K562 (cell line): ENCODE measurements around the gene RSPH9. TPM values are rescaled to one million over a fixed set of nuclear protein-coding genes. Genes with fewer than 3 reads are reported as not detected.

Source experiments
- ATAC-seq: fragments of 200-7000 bp; cut with Tn5 transposase; 3 replicates; pipeline ENCODE4 v1.9.1; 2020; ENCODE audit warnings: moderate library complexity
- BruUV-seq: library from RNA; stranded (reverse); fragments of 400-500 nt; replicated peaks from 2 replicates; lab custom pipeline; 2021; lab: Mats Ljungman, UMichigan
- CTCF ChIA-PET: fragments of 300-600 bp; formaldehyde crosslinking; extraction: SDS; loops from one replicate; lab custom pipeline; 2021; ENCODE audit warnings: low intra/inter-chr PET ratio; lab: Yijun Ruan, JAX
- POLR2A ChIA-PET: fragments of 300-600, 350-650 bp; sonication (Branson Sonifier 250); formaldehyde crosslinking; extraction: SDS; loops from one replicate; lab custom pipeline; 2021; ENCODE audit warnings: antibody characterized with exemption, inconsistent platforms; lab: Yijun Ruan, JAX
- DNase-seq, 4 experiments: peaks; one replicate each; pipeline versions ENCODE4 v3.0.0 to v3.0.0-alpha.2; 2011 to 2018; ENCODE audit warnings: low spot score in 3 of 4, mixed read lengths in 3 of 4; ENCODE audit errors: extremely low read depth in 1 of 4
- FAIRE-seq: peaks from 2 replicates; lab custom pipeline; 2011; peaks lifted over from hg19 to GRCh38; lab: Jason Lieb, UNC
- H2AFZ ChIP-seq: 2 replicates; pipeline ENCODE4 v1.6.0; 2011; ENCODE audit warnings: low read depth, low read length, control low read depth, inconsistent platforms
- H3K27ac ChIP-seq: fragments of 200-600 bp; 3 replicates; pipeline ENCODE4 v1.8.0; 2011; ENCODE audit warnings: low read depth, mild to moderate bottlenecking, control low read depth, inconsistent platforms, low read length, moderate library complexity, mixed read lengths; ENCODE audit errors: extremely low read depth
- H3K27me3 ChIP-seq, 2 experiments: fragments of 300-600 bp in 1 of 2; 2 replicates in 1 of 2; 3 replicates in 1 of 2; pipeline versions ENCODE4 v1.6.0 to v1.8.0; 2011; ENCODE audit warnings: inconsistent platforms in 2 of 2, low read length in 2 of 2, mild to moderate bottlenecking in 1 of 2, mixed read lengths in 1 of 2, moderate library complexity in 1 of 2; ENCODE audit not compliant: control insufficient read depth in 2 of 2, insufficient read depth in 2 of 2
- H3K36me3 ChIP-seq: fragments of 300-600 bp; 3 replicates; pipeline ENCODE4 v1.8.0; 2011; ENCODE audit warnings: mild to moderate bottlenecking, low read length, inconsistent platforms; ENCODE audit not compliant: control insufficient read depth, insufficient read depth
- H3K4me1 ChIP-seq, 2 experiments: fragments of 200-600 bp in 1 of 2; replicated peaks in 1 of 2; 2 replicates in 1 of 2; 3 replicates in 1 of 2; pipeline versions ENCODE4 v1.5.1 to v1.8.0; 2011; ENCODE audit warnings: inconsistent platforms in 2 of 2, low read length in 2 of 2, mild to moderate bottlenecking in 1 of 2, mixed read lengths in 1 of 2, moderate library complexity in 1 of 2; ENCODE audit not compliant: control insufficient read depth in 2 of 2, insufficient read depth in 2 of 2
- H3K4me2 ChIP-seq: 2 replicates; pipeline ENCODE4 v1.6.1; 2011; ENCODE audit warnings: low read length, control low read depth, inconsistent platforms, mixed read lengths; ENCODE audit not compliant: insufficient read depth
- H3K4me3 ChIP-seq: fragments of 200-600 bp; sonication (generic), shearing (Covaris generic); 2 replicates; pipeline ENCODE4 v1.5.1; 2016; ENCODE audit warnings: control low read depth, inconsistent platforms
- H3K79me2 ChIP-seq: fragments of 200-600 bp; 3 replicates; pipeline ENCODE4 v1.8.0; 2011; ENCODE audit warnings: low read length, inconsistent platforms; ENCODE audit not compliant: control insufficient read depth, insufficient read depth
- H3K9ac ChIP-seq, 2 experiments: 2 replicates each; pipeline versions ENCODE4 v1.6.0 to v1.6.1; 2011; ENCODE audit warnings: low read depth in 2 of 2, low read length in 2 of 2, control low read depth in 1 of 2, inconsistent platforms in 1 of 2, mild to moderate bottlenecking in 1 of 2, mixed read lengths in 1 of 2; ENCODE audit not compliant: insufficient read depth in 1 of 2
- H3K9me1 ChIP-seq: one replicate; pipeline ENCODE4 v1.6.0; 2011; ENCODE audit warnings: inconsistent platforms, mild to moderate bottlenecking, low read length, moderate library complexity; ENCODE audit not compliant: control insufficient read depth, insufficient read depth
- H3K9me3 ChIP-seq: replicated peaks from 2 replicates; pipeline ENCODE4 v1.5.1; 2011; ENCODE audit warnings: low read depth, low read length, inconsistent platforms; ENCODE audit not compliant: control insufficient read depth, insufficient read depth
- H4K20me1 ChIP-seq: replicated peaks from 2 replicates; pipeline ENCODE4 v1.6.1; 2011; ENCODE audit warnings: low read length, inconsistent platforms, mixed read lengths; ENCODE audit not compliant: control insufficient read depth, insufficient read depth
- BCOR ChIP-seq: fragments of 450-650 bp; IDR thresholded peaks from 2 replicates; pipeline ENCODE4 v1.6.1; 2016
- ERF ChIP-seq: fragments of 450-650 bp; formaldehyde crosslinking; IDR thresholded peaks from 2 replicates; pipeline ENCODE4 v1.4.0; 2020; ENCODE audit warnings: mild to moderate bottlenecking, mixed read lengths
- FOXK2 ChIP-seq, 2 experiments: fragments of 450-650 bp; IDR thresholded peaks in 1 of 2; conservative IDR thresholded peaks in 1 of 2; 2 replicates each; pipeline ENCODE4 v1.6.1; 2016; ENCODE audit warnings: low read depth in 2 of 2, mild to moderate bottlenecking in 1 of 2
- KLF13 ChIP-seq: fragments of 450-650 bp; IDR thresholded peaks from 2 replicates; pipeline ENCODE4 v1.6.1; 2016; ENCODE audit warnings: missing genetic modification characterization, low read depth, mild to moderate bottlenecking, missing compliant biosample characterization, moderate library complexity, borderline replicate concordance
- NONO ChIP-seq, 2 experiments: fragments of 200-400 bp in 1 of 2; fragments of 450-650 bp in 1 of 2; formaldehyde crosslinking in 1 of 2; IDR thresholded peaks; 2 replicates each; pipeline ENCODE4 v1.6.1; 2017; ENCODE audit warnings: low read depth in 2 of 2, mild to moderate bottlenecking in 2 of 2, moderate library complexity in 2 of 2, low read length in 1 of 2
- PCBP1 ChIP-seq: fragments of 200-400 bp; formaldehyde crosslinking; IDR thresholded peaks from 2 replicates; pipeline ENCODE4 v1.6.1; 2018; ENCODE audit warnings: mild to moderate bottlenecking, low read depth, low read length; ENCODE audit not compliant: poor library complexity, severe bottlenecking
- PHF8 ChIP-seq: fragments of 200-600 bp; sonication (generic); IDR thresholded peaks from 2 replicates; pipeline ENCODE4 v1.6.1; 2012; ENCODE audit warnings: mixed run types, mild to moderate bottlenecking, inconsistent platforms, low read length, moderate library complexity, borderline replicate concordance
- RB1 ChIP-seq: fragments of 450-650 bp; IDR thresholded peaks from 2 replicates; pipeline ENCODE4 v1.6.1; 2017; ENCODE audit warnings: low read depth, mild to moderate bottlenecking
- RBM14 ChIP-seq: fragments of 200-400 bp; formaldehyde crosslinking; IDR thresholded peaks from 2 replicates; pipeline ENCODE4 v1.6.1; 2018; ENCODE audit warnings: low read depth, mild to moderate bottlenecking, low read length, moderate library complexity, borderline replicate concordance; ENCODE audit not compliant: insufficient read depth
- RFX1 ChIP-seq: fragments of 450-650 bp; IDR thresholded peaks from 2 replicates; pipeline ENCODE4 v1.6.1; 2016; ENCODE audit warnings: mild to moderate bottlenecking, moderate library complexity
- SRSF3 ChIP-seq: fragments of 200-400 bp; formaldehyde crosslinking; IDR thresholded peaks from 2 replicates; pipeline ENCODE4 v1.6.1; 2016; ENCODE audit warnings: mild to moderate bottlenecking, low read length, moderate library complexity; ENCODE audit not compliant: insufficient read depth
- U2AF2 ChIP-seq: fragments of 200-400 bp; formaldehyde crosslinking; optimal IDR thresholded peaks from 2 replicates; pipeline ENCODE3; 2017; ENCODE audit warnings: low read depth, mild to moderate bottlenecking, low read length
- ZNF133 ChIP-seq: fragments of 250-450 bp; sonication (Bioruptor Pico); IDR thresholded peaks from 2 replicates; pipeline ENCODE4 v1.4.0; 2020; ENCODE audit warnings: mild to moderate bottlenecking
- ZNF175 ChIP-seq: fragments of 200-800 bp; sonication (Bioruptor generic); IDR thresholded peaks from 2 replicates; pipeline ENCODE4 v1.6.1; 2016; ENCODE audit warnings: low read depth, mild to moderate bottlenecking, missing genetic modification characterization, missing compliant biosample characterization
- ZNF316 ChIP-seq: fragments of 450-650 bp; IDR thresholded peaks from 2 replicates; pipeline ENCODE4 v1.6.1; 2016
- ZNF324 ChIP-seq: fragments of 250-450 bp; sonication (Bioruptor Pico); IDR thresholded peaks from 2 replicates; pipeline ENCODE4 v1.4.0; 2020; ENCODE audit warnings: mild to moderate bottlenecking
- ZNF668 ChIP-seq: fragments of 250-450 bp; sonication (Bioruptor Pico); IDR thresholded peaks from 2 replicates; pipeline ENCODE4 v1.8.0; 2022; ENCODE audit warnings: mild to moderate bottlenecking, inconsistent platforms
- WGBS: fragments of 100-300 bp; shearing (Covaris generic); methylation state at CpG from one replicate; pipeline ENCODE4 v1.1.6; 2016; ENCODE audit warnings: low coverage, mixed read lengths; ENCODE audit not compliant: insufficient coverage; ENCODE audit errors: missing lambda C conversion rate; 5-methylcytosine and 5-hydroxymethylcytosine counted together
- in situ Hi-C: fragments of 300-500 bp; cut with MboI; formaldehyde crosslinking; loops from 4 replicates; pipeline ENCODE4 v1.15.0; 2018; ENCODE audit warnings: inconsistent platforms, mixed read lengths
- intact Hi-C: fragments of 100-400 bp; cut with micrococcal nuclease; formaldehyde crosslinking; loops from 2 replicates; pipeline ENCODE4 v1.14.2; 2022
- polyA plus RNA-seq, 8 experiments: library from polyadenylated mRNA; depleted of rRNA in 4 of 8; stranded (reverse) in 5 of 8; unstranded in 3 of 8; fragments of >200 nt; fragmentation: Nextera tagmentation in 2 of 8; fragmentation: Illumina TruSeq in 1 of 8; extraction: Ambion mirVana in 2 of 8; extraction: Trizol in 1 of 8; gene quantifications; 2 replicates each; pipeline versions ENCODE4 v1.2.1 to v1.2.3, GENCODE V29; 2011 to 2014; ENCODE audit warnings: inconsistent platforms in 1 of 8, missing spikeins in 1 of 8
- total RNA-seq, 7 experiments: library from RNA; depleted of rRNA in 6 of 7; stranded (reverse); fragments of >200 nt in 6 of 7; fragmentation: Illumina TruSeq in 2 of 7; extraction: Trizol in 2 of 7; gene quantifications; 2 replicates each; pipeline versions ENCODE4 v1.2.1 to v1.2.3, GENCODE V29; 2011 to 2021; ENCODE audit warnings: low replicate concordance in 1 of 7
- TF ChIP-seq, protein P1 (sequence below): fragments of 450-650 bp; IDR thresholded peaks from 2 replicates; pipeline ENCODE4 v1.6.1; 2016; ENCODE audit warnings: borderline replicate concordance
- TF ChIP-seq, protein P2 (sequence below): fragments of 250-450 bp; sonication (Bioruptor Pico); IDR thresholded peaks from 2 replicates; pipeline ENCODE4 v1.5.1; 2021; ENCODE audit warnings: mild to moderate bottlenecking

The RSPH9 gene
- total and polyA plus RNA-seq, 9 of the 15 experiments (the other 6 are each of a cell fraction or from before 2014, with no cell fraction given) = 0.05 to 0.60 (median 0.39) TPM; not detected in 6

DNA sequence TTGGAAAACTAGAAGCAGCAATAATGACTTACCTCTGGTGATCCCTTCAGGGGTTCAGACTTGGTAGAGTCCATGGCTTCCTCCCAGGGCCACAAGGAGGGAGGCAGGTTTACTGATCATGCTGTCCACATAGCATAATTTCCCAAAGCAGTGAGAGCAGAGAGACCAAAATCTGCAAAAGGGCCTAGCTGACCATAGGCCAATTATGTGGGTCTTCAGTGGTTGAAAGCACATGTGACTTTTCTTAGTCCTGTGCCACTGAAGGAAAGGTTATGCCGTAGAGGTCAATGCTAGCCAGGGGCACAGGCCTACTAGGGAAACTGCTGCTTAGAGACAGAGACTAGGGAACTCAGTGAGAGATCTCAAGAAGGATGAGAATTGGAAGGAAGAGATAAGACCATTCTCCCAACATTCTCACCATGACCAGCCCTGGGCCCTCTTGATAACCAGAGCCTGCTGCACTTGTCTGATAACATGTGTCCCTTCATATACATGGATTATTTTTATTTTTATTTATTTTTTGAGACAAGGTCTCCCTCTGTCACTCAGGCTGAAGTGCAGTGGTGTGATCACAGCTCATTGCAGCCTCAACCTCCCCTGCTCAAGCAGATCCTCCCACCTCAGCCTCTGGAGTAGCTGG, 13.7 kb upstream of the RSPH9 start:
- in situ Hi-C loops (no loop called here), intact Hi-C loops (loop anchor here (10.0 kb wide), 1 partner anchor 594 kb away; the partner anchor contains the start of gene SLC29A1)
- no TSS peak for BruUV-seq
- ChIA-PET POLR2A (interaction anchor here (0.6 to 11.8 kb wide), 13 partner anchors 12 to 1341 kb away, joined by 3 to 206 read pairs (median 4); partner anchors contain the start of genes RSPH9 and VEGFA), CTCF (interaction anchor here (1.6 kb wide), 1 partner anchor 142 kb away, joined by 4 read pairs; no protein-coding TSS in a partner anchor)
- DNase-seq (peak; percentile 87 to 98 (median 93)), FAIRE-seq (peak; percentile 94), ATAC-seq (peak; percentile 8)
- peaks cover 51% of the 10 kb centered on the region for H3K79me2 ChIP-seq
- peak overlapping the region; percentile 58 for H3K4me3 ChIP-seq
- H3K9me3 ChIP-seq = no peaks in the 10 kb centered on the region
- H4K20me1 ChIP-seq = 0 out of 2 replicates have a peak, but pooled peaks cover under 1% of the 10 kb centered on the region
- peaks cover 41 to 65% of the 10 kb centered on the region in 2 experiments for H3K4me1 ChIP-seq
- peak overlapping the region; percentile 99 for H3K4me2 ChIP-seq
- no peaks in the 10 kb centered on the region; a peak in 1 of 5 replicates for H3K27me3 ChIP-seq
- peak overlapping the region; percentile 52 for H2AFZ ChIP-seq
- H3K9me1 ChIP-seq = peaks cover 3% of the 10 kb centered on the region
- H3K36me3 ChIP-seq = peaks cover 15% of the 10 kb centered on the region; the same call in 2 of the 3 replicates
- WGBS = 0% methylated on average over 1 of the region's 1 CpG
- H3K27ac ChIP-seq = peak overlapping the region; percentile 97
- peak overlapping the region; percentile 95 to 98; a peak in 3 of 4 replicates for H3K9ac ChIP-seq
- TF ChIP-seq BCOR (peak; percentile 71; the same call in 1 of the 2 replicates), ERF (CRISPR knock-in tag) (peak; percentile 89), PHF8 (peak; percentile 56; the same call in 1 of the 2 replicates), ZNF133 (peak; percentile 61; the same call in 1 of the 2 replicates), ZNF324 (CRISPR knock-in tag) (0 out of 2 replicates have a peak, but pooled peaks have one; percentile 18), KLF13 (tag) (peak; percentile 38; the same call in 1 of the 2 replicates), ZNF668 (CRISPR knock-in tag) (peak; percentile 56; the same call in 1 of the 2 replicates), RB1 (0 out of 2 replicates have a peak, but pooled peaks have one; percentile 33), PCBP1 (no peak), RBM14 (no peak), ZNF175 (CRISPR knock-in tag) (peak; percentile 97), RFX1 (no peak), U2AF2 (no peak), SRSF3 (no peak), NONO (IDR thresholded peaks at IDR 0.05; ENCODE audit: low read depth in 2 of 2, low read length in 1 of 2) (no peak), FOXK2 (conservative IDR thresholded peaks at IDR 0.05 in 1 of 2, IDR thresholded peaks at IDR 0.05 in 1 of 2; ENCODE audit: low read depth in 2 of 2) (peak; percentile 58 to 86), ZNF316 (no peak)
- TF ChIP-seq, protein P1, sequence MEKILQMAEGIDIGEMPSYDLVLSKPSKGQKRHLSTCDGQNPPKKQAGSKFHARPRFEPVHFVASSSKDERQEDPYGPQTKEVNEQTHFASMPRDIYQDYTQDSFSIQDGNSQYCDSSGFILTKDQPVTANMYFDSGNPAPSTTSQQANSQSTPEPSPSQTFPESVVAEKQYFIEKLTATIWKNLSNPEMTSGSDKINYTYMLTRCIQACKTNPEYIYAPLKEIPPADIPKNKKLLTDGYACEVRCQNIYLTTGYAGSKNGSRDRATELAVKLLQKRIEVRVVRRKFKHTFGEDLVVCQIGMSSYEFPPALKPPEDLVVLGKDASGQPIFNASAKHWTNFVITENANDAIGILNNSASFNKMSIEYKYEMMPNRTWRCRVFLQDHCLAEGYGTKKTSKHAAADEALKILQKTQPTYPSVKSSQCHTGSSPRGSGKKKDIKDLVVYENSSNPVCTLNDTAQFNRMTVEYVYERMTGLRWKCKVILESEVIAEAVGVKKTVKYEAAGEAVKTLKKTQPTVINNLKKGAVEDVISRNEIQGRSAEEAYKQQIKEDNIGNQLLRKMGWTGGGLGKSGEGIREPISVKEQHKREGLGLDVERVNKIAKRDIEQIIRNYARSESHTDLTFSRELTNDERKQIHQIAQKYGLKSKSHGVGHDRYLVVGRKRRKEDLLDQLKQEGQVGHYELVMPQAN = no peak
- TF ChIP-seq, protein P2, sequence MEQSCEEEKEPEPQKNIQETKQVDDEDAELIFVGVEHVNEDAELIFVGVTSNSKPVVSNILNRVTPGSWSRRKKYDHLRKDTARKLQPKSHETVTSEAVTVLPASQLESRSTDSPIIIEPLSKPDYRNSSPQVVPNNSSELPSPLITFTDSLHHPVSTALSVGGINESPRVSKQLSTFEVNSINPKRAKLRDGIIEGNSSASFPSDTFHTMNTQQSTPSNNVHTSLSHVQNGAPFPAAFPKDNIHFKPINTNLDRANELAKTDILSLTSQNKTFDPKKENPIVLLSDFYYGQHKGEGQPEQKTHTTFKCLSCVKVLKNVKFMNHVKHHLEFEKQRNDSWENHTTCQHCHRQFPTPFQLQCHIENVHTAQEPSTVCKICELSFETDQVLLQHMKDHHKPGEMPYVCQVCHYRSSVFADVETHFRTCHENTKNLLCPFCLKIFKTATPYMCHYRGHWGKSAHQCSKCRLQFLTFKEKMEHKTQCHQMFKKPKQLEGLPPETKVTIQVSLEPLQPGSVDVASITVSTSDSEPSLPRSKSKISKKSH (CRISPR knock-in tag) = no peak
